ENCODE measurements around the gene RAD51B.
A peak's percentile ranks its signal among the peaks of the same experiment; 100 is the strongest.

Gene RAD51B

DNA sequence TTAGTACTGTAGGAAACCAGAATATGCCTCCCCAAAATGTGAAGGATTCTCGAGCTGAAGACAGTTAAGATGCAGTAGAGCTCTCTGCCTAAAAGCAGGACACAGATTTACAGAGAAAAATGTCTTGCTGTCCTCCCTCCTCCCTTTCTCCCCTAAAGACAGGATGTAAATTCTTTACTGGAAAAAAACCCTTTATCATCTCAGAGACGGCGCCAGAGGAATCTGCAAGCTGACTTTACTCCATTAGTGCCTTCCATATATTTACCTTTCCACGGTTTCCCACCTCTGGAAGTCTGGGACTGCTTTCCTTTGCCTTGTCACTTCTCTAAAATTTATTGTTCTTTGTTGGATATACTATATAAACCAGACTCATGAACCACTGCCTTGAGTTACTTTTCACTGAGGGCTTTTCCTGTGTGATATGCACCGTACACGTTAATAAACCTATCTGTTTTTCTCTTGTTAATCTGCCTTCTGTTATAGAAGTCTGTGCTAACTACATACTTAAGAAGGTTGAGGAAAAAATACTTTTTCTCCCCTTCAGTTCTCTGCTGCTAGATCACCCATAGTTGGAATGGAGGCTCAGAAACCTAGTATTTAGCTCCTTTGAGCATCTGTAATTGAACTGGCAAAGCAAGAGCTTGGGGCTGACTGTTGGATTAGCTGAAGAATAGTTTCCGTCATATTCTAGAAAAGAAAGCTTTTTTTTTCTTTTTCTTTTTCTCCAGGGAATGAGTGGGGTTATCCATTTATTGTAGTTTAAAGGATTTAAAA, 99.9 kb downstream of the RAD51B start:
- TF ChIP-seq, protein P1, sequence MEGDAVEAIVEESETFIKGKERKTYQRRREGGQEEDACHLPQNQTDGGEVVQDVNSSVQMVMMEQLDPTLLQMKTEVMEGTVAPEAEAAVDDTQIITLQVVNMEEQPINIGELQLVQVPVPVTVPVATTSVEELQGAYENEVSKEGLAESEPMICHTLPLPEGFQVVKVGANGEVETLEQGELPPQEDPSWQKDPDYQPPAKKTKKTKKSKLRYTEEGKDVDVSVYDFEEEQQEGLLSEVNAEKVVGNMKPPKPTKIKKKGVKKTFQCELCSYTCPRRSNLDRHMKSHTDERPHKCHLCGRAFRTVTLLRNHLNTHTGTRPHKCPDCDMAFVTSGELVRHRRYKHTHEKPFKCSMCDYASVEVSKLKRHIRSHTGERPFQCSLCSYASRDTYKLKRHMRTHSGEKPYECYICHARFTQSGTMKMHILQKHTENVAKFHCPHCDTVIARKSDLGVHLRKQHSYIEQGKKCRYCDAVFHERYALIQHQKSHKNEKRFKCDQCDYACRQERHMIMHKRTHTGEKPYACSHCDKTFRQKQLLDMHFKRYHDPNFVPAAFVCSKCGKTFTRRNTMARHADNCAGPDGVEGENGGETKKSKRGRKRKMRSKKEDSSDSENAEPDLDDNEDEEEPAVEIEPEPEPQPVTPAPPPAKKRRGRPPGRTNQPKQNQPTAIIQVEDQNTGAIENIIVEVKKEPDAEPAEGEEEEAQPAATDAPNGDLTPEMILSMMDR (conservative IDR thresholded peaks at IDR 0.05; ENCODE audit: low read depth, low read length) = no peak
- no peak overlapping the region for H3K4me3 ChIP-seq (ENCODE audit: low read length)
- DNase-seq (ENCODE audit: low read depth) = no peak

DNA sequence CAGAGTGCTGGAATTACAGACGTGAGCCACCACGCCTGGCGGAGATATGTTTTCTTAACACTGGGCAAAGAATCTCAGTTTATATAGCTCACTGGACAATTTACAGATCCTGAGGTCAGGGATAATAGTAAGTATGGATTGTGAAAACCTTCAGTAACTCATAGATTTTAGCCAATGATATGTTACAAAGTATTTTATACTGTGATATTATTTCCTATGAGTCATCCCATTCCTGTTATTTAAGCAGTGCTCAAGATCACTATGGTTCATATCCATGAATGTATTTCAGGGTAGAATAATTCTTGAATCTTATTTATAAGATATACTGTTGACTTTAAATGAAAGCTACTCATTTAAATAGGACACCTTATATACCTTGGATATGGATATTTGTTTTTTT, 107.2 kb downstream of the RAD51B start:
- TF ChIP-seq, protein P1 (conservative IDR thresholded peaks at IDR 0.05; ENCODE audit: low read depth, low read length) = no peak
- no peak overlapping the region for H3K4me3 ChIP-seq (ENCODE audit: low read length)
- no peak for DNase-seq (ENCODE audit: low read depth)

DNA sequence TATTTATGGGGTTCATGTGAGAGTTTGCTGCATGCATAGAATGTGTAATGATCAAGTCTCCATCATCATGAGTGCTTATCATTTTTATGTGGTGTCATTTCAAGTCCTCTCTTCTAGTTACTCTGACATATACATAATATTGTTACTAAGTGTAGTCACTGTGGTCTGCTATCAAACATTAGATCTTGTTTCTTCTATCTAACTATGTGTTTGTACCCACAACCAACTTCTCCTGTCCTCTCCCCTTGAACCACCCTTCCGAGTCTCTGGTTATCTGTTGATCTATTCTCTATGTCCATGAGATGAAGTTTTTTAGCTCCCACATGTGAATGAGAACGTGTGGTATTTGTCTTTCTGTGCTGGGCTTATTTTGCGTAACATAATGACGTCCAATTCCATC, 107.7 kb downstream of the RAD51B start:
- no peak for DNase-seq (ENCODE audit: low read depth)
- H3K4me3 ChIP-seq (ENCODE audit: low read length) = no peak overlapping the region
- TF ChIP-seq, protein P1 (conservative IDR thresholded peaks at IDR 0.05; ENCODE audit: low read depth, low read length) = no peak

DNA sequence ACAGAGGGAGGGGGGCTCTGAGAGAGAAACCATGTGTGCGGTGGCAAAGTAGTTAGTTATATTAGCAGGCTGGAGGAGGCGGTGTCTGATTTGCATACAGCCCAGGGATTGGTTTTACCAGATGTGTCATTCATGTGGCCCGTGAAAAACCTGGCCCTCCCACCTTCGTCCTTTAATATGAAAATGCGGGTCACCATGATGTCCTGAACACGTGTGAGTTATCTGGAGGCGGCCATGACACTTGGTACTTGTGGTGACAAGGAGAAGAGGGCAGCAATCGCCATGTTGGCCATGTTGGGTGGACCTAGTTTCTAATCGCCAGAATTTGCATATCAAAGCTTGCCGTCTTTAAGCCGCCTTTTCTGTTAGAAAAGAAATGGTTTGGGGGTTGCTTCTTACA, 108.8 kb downstream of the RAD51B start:
- TF ChIP-seq, protein P1 (conservative IDR thresholded peaks at IDR 0.05; ENCODE audit: low read depth, low read length) = no peak
- H3K4me3 ChIP-seq (ENCODE audit: low read length) = no peak overlapping the region
- no peak for DNase-seq (ENCODE audit: low read depth)

DNA sequence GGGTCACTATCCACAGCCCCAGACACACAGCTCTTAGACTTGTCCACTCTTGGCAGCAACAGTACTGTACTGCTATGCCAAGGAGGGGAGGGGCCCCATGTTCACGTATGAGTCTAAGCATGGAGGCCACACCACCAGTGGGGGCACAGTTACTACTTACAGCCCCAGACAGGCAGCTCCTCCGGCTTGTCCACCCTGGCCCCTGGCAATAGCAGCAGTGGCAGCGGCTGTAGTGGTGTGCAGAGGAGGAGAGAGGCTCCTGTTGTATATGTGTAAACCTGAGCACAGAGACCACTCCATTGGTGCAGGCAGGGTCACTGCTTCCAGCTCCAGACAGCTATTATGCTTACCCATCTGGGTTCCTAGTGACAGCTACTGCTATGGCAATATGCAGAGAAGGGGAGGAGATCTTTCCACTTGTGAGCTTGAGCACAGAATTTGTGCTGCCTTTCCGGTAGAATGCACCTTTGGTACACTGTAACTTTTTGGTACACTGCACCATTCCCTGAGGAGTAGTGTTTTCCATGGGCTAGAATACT, 113.2 kb downstream of the RAD51B start:
- no peak overlapping the region for H3K4me3 ChIP-seq (ENCODE audit: low read length)

DNA sequence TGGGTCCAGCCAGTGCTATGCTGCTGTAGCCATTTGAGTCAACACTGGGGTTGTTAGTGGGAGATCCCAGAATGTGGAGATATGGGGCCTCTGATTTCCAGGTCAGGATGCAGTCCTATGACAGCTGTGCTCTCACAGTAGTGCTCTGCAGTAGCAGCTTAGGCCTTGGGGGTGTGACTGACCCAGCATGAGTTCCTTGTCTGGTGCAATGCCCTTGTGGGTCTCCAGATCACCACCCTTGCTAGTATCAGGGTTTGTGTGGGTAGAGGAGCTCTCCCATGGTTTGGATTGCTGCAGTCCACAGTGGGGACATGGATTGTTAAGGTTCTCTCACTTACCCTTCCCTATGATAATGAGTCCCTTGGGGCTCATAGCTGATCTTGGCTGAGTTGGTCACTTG, 113.7 kb downstream of the RAD51B start:
- TF ChIP-seq, protein P1 (conservative IDR thresholded peaks at IDR 0.05; ENCODE audit: low read depth, low read length) = no peak
- no peak for DNase-seq (ENCODE audit: low read depth)
- H3K4me3 ChIP-seq (ENCODE audit: low read length) = no peak overlapping the region

More for the DNA sequence above, 113.2 kb downstream of the RAD51B start:
- DNase-seq (ENCODE audit: low read depth) = no peak
- TF ChIP-seq, protein P1 (conservative IDR thresholded peaks at IDR 0.05; ENCODE audit: low read depth, low read length) = no peak

DNA sequence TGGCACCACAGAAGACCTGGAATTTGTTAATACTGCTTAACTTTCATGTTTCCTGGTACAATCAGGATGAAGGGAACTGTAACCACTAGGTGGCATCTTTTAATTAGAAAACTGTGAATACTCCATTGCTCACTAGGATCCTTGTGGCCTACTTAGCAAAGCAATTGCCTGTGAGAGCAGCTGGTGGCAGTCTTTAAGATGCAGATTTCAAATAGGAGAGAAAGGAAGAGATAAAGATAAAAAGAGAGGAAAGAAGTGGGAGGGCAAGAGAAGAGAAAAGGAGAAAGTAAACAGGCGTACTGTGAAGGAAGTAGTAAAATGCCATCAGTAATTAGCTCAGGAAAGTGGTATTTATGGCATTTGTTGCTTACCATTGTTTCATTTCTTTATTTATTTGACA, 114.5 kb downstream of the RAD51B start:
- TF ChIP-seq, protein P1 (conservative IDR thresholded peaks at IDR 0.05; ENCODE audit: low read depth, low read length) = peak; percentile 72
- peak; percentile 81 for DNase-seq (ENCODE audit: low read depth)
- no peak overlapping the region for H3K4me3 ChIP-seq (ENCODE audit: low read length)
